ENCODE measurements around the gene KAT8. TPM values are rescaled to one million over a fixed set of nuclear protein-coding genes. Genes with fewer than 3 reads are reported as not detected.
A peak's percentile ranks its signal among the peaks of the same experiment; 100 is the strongest.

The KAT8 gene
- total RNA-seq, 1 experiment from 2014 or later: 40.8 TPM

DNA sequence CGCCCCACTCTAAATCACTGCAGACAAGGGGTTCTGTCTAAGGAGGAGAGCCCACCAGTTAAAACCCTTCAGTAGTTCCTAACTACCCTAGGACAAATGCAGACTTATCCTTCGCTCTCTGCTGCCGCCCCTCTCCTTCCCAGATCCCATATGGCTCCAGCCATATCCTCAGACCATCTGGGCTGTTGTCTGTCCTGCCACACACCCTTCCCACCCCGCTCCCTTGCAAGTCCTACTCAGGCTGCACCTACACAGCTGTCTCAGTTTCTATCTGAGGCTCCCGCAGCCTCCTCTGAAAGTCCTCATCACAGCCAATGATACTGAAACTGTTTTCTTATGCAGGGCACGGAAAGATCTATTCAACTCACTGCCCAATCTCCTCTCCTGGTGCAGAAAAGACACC is 10.0 kb upstream of the KAT8 start:
- no peak for DNase-seq (ENCODE audit: low spot score)

GRCh38 chr16:31108035-31108793 is 9.2 kb upstream of the KAT8 start, which contains the start of gene BCKDK:
BCKDK (plus strand) TSS chr16:31108386; CDS start chr16:31109224, 838 bp downstream.
- peak; percentile 60 for DNase-seq (ENCODE audit: low spot score)

GRCh38 chr16:31108794-31109558 is 8.5 kb upstream of the KAT8 start:
- no peak for DNase-seq (ENCODE audit: low spot score)

GRCh38 chr16:31109622-31110021 is 7.8 kb upstream of the KAT8 start:
- DNase-seq (ENCODE audit: low spot score): no peak

DNA sequence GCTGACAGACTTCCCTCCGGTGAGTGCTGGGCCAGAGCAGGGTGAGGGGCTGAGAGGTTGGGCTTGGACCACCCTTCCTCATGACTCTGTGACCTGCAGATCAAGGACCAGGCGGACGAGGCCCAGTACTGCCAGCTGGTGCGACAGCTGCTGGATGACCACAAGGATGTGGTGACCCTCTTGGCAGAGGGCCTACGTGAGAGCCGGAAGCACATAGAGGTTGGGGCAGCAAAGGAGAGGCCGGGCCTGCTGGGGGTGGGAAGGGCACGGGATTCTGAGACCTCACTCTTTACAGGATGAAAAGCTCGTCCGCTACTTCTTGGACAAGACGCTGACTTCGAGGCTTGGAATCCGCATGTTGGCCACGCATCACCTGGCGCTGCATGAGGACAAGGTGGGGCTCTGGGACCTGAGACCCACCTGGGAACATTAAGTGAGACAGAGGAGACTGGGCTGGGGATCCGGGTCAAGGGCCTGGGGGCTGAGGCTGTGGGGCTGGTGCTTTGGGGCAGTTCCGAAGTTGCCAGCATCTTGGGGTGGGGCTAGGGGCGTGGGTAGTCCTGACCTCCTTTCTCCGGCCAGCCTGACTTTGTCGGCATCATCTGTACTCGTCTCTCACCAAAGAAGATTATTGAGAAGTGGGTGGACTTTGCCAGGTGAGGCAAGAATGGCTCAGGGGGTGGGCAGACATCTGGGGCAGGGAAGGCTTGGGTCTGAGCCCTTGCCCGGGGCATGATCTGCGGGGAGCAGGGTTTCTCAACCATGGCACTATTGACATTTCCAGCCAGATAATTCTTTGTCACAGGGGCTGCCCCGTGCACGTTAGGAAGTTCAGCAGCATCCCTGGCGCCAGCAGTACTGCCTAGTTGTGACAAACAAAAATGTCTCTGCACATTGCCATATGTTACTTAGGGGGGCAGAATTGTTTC is 7.1 kb upstream of the KAT8 start:
- DNase-seq (ENCODE audit: low spot score): no peak

GRCh38 chr16:31111881-31112466 is 5.5 kb upstream of the KAT8 start:
- no peak for DNase-seq (ENCODE audit: low spot score)

DNA sequence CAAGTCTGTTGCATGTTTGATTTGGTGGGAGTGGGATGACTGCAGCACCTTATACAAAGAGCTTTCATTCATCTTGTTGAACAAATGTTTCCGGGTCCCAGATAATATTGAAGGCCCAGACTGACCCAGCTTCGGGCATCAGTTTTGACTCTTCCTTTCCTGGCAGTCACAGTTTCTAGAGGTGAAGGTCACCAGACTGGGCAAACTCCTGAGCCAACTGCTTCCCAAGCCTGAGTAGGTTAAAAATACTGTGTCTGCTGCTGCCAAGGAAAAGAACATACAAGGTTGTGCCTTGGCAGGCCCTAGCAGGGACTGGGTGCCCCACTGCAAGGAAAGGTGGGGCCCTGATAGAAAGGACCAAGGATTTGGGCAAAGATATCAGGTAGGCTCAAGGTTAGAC is 4.8 kb upstream of the KAT8 start:
- DNase-seq (ENCODE audit: low spot score): no peak

DNA sequence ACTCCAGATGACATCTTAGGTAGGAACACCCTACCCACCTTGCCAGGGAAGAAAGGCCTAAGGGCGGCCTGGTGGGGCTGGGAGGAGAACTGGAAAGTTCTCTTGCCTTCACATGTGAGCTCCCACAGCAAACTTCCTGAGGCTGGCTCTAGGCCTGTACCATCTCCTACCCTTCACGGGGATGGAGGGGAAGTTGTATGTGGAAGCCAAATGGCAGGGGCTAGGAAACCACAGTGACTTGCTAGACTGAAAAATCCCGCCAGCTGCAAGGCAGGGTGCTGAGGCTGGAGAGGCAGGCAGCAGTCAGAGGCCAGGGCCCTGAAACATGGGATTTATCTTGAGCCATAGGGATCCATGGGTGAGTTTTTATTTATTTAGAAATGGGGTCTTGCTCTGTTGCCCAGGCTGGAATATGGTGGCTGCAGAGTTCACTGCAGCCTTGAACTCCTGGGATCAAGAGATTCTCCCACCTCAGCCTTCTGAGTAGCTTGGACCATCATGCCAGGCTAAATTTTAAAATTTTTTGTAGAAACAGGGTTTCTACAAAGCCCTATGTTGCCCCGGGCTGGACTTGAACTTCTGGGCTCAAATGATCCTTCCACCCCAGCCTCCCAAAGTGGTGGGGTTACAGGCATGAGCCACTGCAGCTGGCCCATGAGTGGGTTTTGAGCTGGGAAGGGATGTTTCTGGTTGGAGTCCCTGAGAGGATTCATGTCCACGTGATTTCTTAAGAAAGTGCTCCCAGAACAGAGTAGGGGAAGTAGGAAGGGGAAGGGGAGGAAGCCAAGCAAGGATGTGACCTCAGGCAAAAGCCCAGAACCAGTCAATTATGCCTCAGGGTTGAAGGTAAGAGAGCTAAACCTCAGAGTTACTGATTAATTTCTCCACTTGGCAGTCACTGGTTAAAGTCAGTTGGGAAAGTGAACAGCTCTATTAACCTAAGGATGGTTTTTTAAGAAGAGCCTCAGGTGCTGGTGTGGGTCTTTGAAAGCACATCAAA is 4.0 kb upstream of the KAT8 start:
- no peak for DNase-seq (ENCODE audit: low spot score)

DNA sequence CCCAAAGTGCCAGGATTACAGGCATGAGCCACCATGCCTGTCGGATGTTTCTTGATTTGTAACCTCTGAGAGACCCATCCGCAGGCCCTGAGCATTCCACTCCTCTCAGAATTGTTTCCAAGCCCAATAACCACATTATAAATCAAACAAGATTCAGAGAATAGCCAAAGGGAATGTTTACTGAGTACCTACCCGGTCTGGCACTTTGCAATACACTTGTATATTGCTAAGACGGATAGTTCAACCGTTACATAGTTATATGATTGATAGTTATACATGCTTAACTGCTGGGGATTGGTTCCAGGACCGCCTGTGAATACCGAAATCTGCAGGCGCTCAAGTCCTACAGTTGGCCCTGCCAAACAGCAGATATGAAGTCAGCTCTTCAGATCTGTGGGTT is 3.0 kb upstream of the KAT8 start:
- no peak for DNase-seq (ENCODE audit: low spot score)

GRCh38 chr16:31118223-31119155 is 1.0 kb downstream of the KAT8 start:
- no peak for DNase-seq (ENCODE audit: low spot score)

DNA sequence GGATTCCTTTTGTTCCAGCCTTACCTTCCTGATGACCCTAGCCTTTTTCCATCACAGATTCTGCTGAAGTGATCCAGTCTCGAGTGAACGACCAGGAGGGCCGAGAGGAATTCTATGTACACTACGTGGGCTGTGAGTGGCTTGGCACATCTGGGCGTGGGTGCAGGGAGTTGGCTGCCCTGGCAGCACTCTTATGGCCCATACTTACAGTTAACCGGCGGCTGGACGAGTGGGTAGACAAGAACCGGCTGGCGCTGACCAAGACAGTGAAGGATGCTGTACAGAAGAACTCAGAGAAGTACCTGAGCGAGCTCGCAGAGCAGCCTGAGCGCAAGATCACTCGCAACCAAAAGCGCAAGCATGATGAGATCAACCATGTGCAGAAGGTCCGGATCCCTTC is 2.7 kb downstream of the KAT8 start:
- DNase-seq (ENCODE audit: low spot score): no peak

DNA sequence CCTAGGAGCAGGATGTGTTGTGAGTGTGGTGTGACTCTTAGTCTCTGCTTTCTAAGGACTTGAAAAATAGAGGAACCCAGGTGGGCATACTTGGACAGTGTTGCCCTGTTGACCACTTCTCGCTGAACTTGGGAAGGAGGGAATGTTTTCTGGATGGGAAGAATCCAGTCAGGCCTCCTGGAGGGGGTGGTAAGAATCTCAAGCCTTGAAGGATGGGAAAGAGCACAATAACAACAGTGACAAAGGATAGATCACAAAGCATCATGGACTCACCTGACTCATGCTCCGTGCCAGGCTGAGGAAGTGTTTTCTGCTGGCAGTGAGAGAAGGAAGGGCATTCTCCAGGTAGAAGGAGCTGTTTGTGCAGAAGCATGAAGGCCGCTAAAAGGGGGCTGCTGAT is 8.4 kb downstream of the KAT8 start:
- no peak for DNase-seq (ENCODE audit: low spot score)

- no peak for DNase-seq (ENCODE audit: low spot score)
These were observed 9.7 kb downstream of the KAT8 start for GRCh38 chr16:31127182-31127581.

DNA sequence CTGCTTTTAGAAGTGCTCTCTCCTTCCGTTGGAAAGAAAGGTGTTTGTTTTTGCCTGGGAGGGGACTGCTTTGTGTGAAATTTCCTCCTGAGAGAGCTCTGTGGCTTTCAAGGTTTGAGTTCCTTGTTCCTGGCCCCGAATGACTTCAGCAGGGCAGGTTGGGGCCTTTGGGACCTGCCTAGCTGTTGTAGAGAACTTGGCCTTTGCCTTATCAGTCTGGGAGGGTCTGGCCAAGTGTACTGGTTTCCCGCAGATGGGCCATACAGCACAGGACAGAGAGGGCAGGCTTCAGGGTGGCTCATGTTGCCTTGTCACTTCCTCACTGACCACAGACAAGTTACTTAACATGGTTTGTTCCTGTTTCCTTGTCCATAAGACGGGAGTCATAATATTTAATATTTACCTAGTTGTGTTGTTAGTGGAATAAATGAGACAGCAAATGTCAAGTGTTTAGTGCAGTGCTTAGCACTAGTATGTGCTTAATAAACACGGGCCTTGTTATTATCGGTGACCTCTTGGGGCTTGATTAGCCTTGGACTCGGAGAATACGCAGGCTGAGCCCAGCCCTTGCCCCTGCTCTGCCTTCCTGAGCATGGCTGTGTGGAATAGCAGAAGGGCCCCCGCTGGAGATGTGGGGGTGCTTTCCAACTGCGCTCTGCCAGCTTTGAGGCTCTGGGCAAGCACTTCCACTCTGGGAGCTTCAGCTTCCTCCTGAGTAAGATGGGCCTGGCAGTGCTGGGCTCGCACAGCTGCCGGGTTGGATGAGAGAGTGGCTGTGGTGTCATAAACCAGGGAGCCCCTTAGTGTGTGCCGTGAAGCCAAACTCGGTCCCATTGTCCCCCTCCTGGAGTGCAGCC is 11.5 kb downstream of the KAT8 start:
- no peak for DNase-seq (ENCODE audit: low spot score)

DNA sequence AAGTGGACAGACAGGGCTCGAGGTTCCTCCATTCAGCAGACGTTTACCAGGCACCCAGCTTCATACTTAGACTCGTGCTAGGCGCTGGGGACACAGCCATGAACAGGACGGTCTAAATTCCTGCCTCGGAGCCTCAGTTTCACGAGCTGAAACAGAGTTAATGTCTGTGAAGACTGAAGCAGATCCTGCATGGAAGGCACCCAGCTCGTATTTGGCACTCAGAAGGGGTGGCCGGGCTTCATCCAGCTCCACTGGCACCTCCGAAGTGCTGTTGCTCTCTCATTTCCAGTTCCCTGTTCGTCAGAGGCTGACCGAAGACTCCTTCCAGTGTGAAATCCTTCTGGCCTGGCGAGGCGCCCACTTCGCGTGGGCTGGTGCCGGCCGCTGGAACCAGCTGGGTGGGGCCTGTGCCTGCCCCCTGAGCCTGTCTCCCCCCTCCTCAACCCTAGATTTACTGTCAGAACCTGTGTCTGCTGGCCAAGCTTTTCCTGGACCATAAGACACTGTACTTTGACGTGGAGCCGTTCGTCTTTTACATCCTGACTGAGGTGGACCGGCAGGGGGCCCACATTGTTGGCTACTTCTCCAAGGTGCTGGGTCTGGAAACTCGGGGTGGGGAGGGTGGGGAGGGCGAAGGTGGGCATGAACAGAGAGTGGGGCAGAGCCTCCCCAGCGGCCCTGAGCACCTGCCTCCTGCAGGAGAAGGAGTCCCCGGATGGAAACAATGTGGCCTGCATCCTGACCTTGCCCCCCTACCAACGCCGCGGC is 12.3 kb downstream of the KAT8 start:
- DNase-seq (ENCODE audit: low spot score): no peak

DNA sequence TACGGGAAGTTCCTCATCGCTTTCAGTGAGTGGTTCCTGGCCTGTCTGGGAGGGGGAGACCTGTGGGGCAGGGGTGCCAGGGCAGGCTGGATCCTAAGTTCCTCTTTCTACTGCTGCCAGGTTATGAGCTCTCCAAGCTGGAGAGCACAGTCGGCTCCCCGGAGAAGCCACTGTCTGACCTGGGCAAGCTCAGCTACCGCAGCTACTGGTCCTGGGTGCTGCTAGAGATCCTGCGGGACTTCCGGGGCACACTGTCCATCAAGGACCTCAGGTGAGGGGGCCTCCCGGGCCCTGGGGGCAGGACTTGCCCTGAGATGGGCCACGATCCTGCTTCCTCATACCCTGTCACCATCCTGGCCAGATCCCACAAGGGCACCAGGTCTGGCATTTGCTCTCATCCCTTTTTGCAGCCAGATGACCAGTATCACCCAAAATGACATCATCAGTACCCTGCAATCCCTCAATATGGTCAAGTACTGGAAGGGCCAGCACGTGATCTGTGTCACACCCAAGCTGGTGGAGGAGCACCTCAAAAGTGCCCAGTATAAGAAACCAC is 12.9 kb downstream of the KAT8 start:
- no peak for DNase-seq (ENCODE audit: low spot score)

- no peak for DNase-seq (ENCODE audit: low spot score)
These were observed 13.4 kb downstream of the KAT8 start for GRCh38 chr16:31130899-31131298.

Measured in H4 (cell line).